Activated CD4-positive, alpha-beta T cell treated with anti-CD3 and anti-CD28 coated beads, Interleukin-2, Interleukin-6, amounts not matched to agents 100 ng/mL and 50 ng/mL, durations not matched to agents 16 hours and 8 hours (primary cell): ENCODE data around the gene SLC7A11.

ENCODE experiments used
- DNase-seq: peaks from one replicate; pipeline ENCODE4 v3.0.0-alpha.2; 2020

The SLC7A11 gene

DNA sequence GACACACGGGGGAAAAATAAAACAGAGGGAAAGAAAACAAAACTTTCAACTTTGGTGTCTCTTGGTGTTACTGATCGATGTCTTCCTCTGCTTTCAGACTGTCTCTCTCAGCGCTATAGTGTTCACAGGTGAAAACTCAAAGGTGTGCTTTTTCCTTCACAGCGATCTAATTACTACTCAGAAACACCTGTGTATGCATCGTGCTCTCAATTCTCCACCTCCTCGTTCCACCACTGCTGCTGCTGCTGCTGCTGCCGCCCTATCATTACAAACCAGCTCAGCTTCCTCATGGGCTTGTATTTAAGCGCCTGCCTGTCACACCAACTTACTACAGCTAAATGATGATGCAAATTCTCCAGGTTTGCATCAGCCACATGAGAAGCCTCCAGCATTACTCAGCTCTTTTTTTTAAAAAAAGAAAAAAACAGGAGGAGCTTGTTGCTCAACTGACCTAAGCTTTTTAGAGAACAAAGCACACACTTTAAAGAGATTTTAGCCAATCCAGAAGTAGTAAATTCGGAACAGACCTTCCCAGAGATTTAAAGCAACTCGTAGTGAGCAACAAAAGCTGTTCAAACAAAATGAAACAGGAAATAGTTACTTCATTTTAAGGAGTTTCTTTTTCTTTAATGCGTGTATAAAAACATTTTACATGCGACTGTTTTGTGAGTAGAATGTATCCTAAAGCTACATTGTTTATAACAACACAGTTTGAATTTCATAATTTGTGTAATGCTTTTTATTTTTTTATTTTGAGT, at the start of gene SLC7A11:
TSS of gene SLC7A11 (minus strand) at position 274 of the 758 bp plus-strand sequence. CDS start 280 bp downstream, outside the sequence.
- DNase-seq = peak; percentile 89

DNA sequence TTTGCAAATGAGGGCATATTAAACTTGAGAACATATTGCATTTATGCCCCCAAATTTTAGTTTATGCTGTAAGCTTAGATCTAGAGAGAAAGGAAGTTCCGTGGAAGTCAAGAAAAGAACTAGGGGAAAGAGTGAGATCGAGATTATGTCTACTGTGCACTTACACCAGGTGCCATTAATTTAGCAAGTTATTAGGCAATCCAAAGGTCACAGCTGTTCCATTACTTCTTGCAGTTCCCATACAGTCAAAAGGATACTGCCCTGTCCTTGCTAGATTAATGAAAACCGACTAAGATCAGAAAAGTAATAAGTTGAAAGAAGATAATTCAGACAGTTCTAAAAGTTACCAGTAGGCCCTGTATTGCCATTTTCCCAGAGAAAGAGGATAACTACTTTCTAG, 49.3 kb upstream of the SLC7A11 start:
- DNase-seq = no peak

DNA sequence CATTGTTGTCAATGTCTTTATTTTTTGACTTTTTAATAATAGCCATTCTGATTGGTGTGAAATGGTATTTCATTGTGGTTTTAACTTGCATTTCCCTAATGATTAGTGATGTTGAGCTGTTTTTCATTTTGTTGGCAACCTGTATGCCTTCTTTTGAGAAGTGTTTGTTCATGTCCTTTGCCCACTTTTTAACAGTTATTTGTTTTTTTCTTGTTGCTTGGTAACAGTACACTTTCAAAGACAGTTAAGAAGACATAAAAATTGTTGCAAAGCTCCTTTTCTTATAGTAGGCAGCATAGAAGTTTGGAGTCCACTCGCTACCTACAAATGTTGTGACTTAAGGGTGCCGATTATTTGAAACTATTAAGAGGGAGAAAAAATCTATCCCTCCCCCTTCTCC, 48.7 kb upstream of the SLC7A11 start:
- no peak for DNase-seq

DNA sequence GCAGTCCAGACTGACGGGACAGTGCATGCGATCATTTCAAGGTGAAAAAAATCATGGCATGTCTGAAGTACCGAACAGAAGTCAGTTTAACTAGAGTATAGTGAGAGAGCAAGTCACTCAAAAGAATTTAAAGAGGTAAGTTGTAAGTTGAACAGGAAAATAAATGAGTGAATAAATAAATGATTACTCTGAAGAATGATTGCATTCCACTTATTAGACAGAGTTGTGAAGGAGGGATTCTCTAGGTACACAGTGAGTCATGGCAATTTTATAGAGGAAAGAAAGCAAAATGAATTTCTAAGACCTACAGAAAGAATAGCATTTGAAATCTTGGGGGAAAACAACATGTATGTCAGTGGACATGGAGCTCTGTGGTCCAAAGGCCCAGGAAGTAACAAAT, 37.1 kb upstream of the SLC7A11 start:
- no peak for DNase-seq

DNA sequence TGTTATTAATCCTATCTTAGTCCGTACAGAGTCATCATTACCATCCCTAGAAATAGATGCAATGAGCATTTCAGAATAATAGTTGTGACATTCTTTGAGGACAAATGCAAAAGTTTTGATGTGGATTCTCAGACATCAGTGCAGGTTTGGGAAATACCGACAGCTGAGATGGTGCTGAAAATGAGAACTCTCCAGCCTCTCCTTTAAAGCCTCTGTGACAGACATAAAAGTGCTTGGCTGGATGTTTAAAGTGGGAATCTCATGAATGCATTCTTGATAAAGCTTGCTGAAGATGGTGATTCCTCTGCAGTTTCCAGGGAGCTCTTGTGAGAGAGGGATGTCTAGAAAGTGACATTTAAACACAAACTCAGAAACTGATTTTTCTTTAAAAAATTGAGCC, 35.0 kb upstream of the SLC7A11 start:
- DNase-seq = no peak

DNA sequence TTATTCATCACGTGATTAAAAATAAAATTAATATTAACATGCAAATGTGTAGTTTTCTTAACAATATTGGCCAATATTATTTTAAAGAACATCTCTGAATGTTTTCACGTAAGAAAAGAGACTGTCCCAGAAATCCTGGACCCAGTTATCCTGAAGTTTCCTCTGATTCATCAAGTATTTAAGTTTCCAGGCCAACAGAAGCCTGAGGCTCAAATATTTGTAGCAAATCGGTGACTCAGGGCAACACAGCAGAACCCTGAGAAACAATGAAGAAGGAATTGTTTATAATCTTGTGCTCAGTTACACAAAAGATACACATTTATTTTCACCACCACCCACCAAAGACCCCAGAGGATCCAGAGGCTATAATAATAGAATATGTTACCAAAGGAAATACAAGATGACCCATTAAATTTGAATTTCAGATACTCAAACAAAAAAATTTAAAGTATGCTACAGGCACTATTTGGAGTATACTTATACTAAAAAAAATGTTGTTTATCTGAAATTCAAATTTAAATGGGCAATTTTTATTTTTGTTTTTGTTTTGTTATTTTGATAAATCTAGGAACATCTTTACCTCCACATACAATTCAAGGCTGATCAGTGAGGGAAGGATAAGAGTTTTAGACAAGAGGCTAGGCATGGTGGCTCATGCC, 33.9 kb upstream of the SLC7A11 start:
- no peak for DNase-seq

DNA sequence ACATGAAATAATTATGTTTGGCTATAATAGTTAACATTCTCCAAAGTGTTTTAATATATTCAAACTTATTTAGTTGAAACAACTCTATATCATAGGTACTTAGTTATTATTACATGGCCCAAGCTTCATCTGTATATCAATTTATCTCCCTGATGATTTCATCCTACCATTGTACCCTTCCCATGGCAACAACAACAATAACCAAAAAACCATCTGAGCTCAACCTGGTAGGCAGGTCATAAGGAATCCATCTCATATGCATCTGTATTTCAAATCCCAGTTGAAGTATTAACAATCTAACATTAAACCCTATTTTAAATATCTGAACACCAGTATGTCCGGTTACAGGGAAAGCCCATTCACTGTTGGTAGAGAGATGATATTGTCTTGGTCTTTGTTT, 33.1 kb upstream of the SLC7A11 start:
- DNase-seq = no peak

DNA sequence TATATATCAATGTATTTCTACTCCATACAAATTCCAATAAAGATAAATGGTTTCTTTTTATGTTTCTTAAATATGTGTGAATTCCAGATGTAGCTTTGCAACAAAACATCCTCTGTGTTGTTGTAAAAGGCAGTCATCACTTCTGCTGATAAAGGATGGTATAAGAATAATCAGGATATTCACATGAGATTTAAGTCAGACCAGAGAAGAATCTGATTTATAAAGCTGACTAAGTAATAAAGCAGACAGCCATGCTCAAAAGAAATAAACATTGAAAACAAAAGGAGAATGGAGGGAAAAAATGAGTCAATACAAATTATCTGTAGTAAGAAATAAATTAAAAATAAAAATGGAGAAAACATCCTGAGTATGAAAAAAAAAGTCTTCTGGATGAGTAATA, 27.0 kb upstream of the SLC7A11 start:
- no peak for DNase-seq

DNA sequence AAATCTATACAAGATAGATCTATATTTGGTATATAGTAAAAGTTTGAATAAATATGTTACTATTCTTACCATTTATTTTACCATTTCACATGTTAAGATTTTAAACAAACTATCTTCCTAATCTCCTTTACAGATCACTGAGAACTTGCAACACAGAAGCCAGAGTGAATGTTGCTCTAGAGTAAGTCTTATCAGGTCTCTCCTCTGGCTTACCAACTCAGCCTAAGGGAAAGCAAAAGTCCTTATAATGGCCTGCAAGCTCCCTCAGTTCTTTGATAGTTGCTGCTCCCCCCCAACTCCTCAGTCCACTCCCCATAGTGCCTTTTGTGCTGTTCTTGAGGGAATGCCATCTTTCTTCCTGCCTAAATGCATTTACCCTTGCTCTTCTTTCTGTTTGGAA, 25.7 kb upstream of the SLC7A11 start:
- no peak for DNase-seq

DNA sequence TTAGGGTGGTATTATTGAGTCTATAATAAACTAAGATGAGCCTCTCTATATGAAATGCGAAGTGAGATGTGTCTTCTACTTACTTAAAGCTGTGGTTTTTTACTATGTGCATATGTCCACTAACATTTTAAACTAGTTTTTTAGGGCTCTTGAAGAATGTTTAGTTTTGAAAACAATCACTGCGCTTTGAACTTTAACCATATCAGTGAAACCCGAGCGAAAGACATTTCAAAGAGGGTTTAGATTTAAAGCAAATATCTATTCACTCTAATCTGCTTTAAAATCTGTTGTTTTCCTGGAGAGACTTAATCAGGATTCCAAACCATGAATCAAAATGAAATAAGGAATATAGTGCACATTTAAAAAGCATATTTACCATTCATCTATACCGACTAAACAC, 24.8 kb upstream of the SLC7A11 start:
- DNase-seq = no peak

DNA sequence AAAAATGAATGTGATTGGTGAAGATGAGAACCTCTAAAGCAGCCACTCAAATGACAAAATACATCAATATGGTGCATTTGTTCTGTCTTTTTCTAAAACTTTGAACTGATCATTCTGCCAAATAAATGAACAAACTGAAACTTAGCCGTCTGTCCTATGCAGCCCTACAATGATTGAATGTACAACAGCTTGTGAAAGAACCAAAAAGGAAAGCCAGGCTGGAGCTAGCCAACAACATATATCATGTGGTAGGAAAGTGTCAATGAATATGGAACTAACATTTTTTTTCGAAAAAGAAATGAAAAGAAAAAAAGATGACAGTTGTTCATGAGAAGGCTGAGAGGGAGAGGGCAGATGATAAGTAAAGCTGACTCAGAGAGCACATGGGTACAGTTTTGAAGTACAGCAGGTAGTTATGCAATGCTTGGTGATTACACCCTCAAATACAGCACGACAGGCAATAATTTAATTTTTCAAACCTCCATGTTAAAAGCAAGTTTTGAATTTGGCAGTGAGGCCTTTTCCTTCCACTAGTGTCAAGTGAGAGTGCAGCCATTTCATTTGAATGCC, 21.2 kb upstream of the SLC7A11 start:
- DNase-seq = no peak

DNA sequence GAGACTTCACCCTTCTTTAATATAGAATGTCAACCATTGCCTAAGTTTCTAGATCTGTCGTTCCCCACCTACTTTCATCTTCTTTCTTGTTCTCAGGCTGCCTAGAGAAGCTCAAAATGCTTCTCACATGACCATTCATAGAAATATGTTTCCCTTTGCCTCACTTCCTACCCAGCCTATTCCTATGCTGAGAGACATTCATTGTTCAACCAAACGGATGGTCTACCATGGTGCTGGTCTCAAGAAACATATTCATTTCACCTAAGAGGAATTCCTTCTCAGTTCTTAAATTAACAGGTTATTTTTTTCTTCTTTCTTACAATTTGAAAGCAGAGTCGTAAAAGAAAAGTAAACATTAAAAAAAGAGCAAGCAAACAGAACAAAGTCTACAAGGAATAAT, 20.3 kb upstream of the SLC7A11 start:
- no peak for DNase-seq

DNA sequence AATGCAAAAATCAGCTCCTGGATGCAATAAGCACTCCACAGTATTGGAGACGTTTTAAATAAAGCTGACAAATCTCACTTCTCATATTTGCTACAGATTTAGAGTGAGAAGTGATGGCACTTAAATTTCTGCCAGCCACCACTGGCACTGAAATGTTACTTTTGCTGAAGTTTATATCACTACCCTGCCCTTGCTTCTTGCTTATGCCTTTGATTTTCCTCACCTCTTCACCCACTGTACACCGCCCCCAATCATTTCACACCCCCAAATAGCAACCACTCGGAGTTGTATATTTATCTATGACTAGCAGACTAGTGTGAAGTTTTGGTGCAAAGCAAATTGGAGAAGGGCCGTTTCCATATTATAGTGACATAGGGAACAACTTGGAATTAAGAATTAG, 19.9 kb upstream of the SLC7A11 start:
- DNase-seq = no peak

DNA sequence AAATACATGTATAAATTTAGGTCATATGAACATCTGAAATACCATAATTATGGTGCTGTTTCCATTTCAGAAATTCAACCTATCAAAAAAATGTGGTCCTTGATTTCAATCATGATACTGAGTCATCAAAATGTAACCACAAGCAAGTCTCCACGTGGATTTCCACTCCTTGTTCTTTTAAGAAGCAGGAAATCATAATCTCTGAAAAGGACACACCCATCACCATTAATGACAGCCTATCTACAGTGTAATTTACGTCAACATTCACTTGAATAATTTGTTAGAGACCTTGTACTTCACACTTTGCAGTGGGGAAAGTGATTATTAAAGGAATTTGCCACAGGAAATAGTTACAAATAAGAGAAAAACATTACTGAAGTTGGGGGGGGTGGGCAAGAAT, 17.7 kb upstream of the SLC7A11 start:
- no peak for DNase-seq

DNA sequence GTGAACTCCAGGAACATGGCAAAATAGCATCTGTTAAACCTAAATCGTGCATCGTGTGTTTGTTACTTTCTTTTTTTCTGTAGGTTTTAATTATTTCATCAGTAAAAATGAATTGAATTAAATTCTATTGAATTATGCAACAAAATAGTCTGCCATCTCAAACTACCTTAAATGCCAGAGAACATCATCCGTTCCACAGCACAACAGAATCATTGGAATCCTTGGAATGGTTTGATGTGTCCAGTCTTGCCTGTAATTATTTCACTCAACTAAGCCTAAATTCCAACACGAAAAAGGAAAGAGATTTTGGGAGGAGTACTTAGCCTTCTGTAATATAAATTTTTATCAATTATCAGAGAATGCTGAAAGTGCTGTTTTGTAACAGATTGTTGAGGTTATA, 17.1 kb upstream of the SLC7A11 start:
- DNase-seq = no peak

DNA sequence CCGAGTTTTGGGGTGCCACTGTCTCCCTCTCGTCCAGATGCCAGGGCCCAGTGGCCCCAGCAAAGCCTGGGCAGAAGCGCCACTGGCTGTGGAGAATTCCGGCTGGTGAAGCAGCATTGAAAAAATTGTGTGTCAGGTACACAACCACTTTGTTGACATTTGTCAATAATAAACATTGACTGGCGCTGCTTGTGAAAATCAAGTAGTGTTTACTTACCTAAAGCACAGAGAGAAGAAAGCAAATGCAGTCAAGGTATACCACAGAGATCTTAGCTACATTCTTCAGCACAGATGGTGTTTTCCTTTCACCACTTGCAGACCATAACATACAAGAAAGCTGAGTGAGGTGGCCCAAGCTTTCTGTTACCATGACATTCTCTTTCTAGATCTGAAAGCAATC, 14.5 kb upstream of the SLC7A11 start:
- no peak for DNase-seq

DNA sequence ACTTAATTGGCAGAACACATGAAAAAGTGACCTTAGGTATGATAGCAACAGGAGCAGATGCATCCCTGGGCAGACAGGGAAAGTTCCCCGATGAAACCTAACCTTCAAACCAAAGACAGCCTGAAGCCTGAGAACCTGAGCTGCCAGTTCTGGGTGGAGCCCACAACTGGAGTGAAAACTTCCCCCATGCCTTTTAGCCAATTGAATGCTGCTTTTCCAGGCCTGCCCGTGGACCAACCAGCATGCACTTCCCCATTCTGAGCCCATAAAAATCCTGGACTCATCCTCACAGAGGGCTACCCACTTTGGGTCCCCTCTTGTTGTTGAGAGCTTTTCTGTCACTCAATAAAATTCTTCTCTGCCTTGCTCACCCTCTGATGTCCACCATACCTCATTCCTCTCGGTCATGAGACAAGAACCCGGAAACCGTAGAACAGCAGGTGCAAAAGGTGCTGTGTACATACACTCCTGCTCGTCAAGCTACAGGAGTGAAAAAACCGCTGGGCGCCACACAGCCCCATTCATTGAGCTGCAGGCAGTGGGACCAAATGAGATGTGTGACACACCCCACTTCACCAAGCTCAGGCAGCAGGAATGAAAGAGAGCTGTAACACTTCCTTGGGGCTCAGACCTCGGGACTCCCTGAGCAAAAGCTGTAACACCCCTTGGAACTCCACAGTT, 13.9 kb upstream of the SLC7A11 start:
- DNase-seq = no peak

DNA sequence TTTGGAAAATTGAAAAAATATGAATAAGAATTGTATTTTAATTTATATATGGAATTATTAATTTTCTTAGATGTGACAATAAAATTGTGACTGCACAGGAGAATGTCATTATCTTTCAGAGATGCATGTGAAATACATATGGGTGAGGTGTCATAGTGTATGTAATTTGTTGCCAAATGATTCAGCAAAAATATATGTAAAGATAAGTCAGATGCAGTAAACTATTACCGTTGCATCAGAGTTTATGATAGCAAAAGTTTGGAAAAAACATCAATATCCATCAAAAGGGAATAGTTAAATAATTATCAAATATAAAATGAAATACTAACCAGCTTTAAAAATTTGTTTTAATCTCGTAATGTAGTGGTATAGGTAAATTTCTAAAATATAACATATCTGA, 10.4 kb upstream of the SLC7A11 start:
- DNase-seq = no peak

DNA sequence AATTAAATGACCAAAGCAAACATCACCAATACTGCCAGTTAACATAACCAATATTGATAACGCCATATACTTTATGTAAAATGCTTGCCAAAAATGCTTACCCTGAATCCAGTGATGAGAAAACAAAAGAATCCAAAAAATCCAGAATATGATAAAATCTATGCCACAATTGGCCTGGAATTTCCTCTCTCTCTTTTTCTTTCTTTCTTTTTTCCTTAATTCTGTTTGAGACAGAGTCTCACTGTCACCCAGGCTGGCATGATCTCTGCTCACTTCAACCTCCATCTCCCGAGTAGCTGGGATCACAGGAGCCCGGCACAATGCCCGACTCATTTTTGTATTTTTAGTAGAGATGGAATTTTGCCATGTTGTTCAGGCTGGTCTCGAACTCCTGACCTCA, 9.8 kb upstream of the SLC7A11 start:
- DNase-seq = no peak

DNA sequence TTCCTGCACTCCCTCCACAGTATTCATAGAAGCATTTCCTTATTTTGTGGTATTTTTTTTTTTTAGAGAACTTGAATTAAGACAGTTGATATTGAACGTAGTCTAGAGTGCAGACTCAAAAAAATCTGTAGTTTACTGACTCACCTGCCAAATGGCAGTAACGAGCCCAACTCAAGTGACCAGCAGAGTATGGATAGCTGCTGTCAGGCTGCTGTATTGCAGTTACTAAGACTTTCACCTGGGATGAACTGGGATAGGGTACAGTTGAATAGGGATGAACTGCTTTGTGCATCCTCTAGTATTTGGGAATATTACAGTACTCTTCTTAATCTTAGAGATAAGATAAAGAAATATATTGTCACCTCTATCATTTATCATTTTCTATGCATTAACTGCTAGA, 7.0 kb upstream of the SLC7A11 start:
- DNase-seq = no peak

DNA sequence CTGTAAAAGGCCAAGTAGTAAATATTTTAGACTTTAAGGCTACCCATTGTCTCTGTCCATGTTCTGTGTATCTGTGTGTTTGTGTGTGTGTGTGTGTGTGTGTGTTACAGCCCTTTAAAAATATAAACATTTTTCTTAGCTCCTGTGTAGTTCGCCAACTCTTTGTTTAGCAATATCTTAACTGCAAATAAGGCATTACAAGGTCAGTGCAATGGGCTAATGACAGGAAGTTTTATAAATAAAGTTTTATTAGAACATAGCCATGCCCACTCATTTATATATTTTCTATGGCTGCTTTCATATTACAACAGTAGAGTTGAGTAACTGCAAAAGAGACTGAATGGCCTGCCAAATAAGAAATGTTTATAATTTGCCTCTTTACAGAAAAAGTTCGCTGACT, 5.9 kb upstream of the SLC7A11 start:
- DNase-seq = no peak

DNA sequence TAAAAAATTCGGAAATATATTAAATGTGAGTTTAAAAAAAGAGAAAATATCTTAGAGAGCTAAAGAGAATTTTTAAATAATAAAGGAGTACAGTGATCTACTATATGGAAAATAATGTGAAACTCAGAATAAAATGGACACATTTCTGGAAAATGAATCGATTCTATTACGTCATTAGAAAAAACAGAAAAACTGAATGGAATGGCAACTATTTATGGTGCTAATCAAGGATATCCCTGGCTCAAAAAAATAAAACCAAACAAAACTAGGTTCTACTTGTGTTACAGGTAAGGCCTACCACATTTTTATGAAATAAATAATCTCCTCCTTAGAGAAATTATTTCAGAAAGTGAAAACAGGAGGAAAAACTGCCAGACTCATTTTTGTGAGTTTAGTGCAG, 5.5 kb upstream of the SLC7A11 start:
- DNase-seq = no peak

DNA sequence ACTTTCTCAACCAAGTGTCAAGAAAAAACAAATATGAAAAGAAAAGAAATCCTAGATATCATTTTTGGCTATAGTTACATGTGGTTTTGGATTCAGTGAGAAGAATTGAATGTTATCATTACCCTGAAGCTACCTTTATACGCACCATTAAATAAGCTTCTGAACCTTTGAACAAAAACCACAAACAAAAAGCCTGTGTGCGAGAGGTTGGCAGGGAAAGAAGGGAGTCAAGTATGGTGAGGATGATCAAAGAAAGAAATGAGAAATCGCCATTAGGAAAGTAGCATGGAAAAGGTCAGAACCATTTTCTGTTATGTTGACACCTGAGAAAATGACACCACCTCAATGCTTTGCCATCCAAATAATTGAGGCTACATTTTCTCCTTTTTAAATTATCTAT, 1.2 kb upstream of the SLC7A11 start:
- no peak for DNase-seq

DNA sequence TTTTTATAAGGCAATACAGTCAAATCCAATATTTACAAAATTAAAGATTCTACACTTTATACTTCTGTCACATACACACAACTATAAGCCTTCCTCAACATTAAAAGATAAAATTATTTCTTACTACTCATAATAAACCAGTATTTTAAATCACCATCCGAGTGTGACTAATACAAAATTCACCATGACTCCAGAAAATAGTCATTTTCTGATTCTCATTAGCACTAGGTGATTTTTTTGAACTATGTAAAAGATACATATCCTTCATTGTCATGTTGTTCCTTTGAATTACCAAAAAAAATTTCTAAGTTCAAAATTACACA, 646 bp upstream of the SLC7A11 start:
- peak; percentile 11 for DNase-seq
